Lower lobe of right lung (tissue), 2 donors: ENCODE data around the gene RETSAT. TPM values are rescaled to one million over a fixed set of nuclear protein-coding genes. Genes with fewer than 3 reads are reported as not detected.
"Not testable (repeated sequence)": the region's sequence is repeated elsewhere in the genome, so short reads cannot be mapped to it uniquely, and the experiment has no call there.

Experiments
- ATAC-seq, 2 donors: fragments of 200-7000 bp; cut with Tn5 transposase; one replicate each; pipeline ENCODE4 v1.9.1; 2020 to 2022; ENCODE audit warnings: mild to moderate bottlenecking in 2 of 2, moderate library complexity in 2 of 2
- DNase-seq: peaks from one replicate; pipeline ENCODE4 v3.0.0-alpha.2; 2020
- H3K27ac ChIP-seq: fragments of 200-600 bp; one replicate; pipeline ENCODE4 v1.8.0; 2022
- H3K27me3 ChIP-seq: fragments of 200-600 bp; one replicate; pipeline ENCODE4 v1.8.0; 2022; ENCODE audit warnings: low read depth
- H3K36me3 ChIP-seq: fragments of 200-600 bp; one replicate; pipeline ENCODE4 v1.8.0; 2022; ENCODE audit warnings: mild to moderate bottlenecking
- H3K4me1 ChIP-seq: fragments of 200-600 bp; one replicate; pipeline ENCODE4 v1.8.0; 2022
- H3K4me3 ChIP-seq: fragments of 200-600 bp; one replicate; pipeline ENCODE4 v1.8.0; 2022; ENCODE audit warnings: mild to moderate bottlenecking
- H3K9me3 ChIP-seq: fragments of 200-600 bp; one replicate; pipeline ENCODE4 v1.8.0; 2022
- intact Hi-C: fragments of 100-400 bp; cut with DNase I; formaldehyde crosslinking; loops from one replicate; pipeline ENCODE4 v1.11.0; 2022
- total RNA-seq: library from RNA; stranded (reverse); fragmentation: NEBNext Ultra II Directional; extraction: Animal tissue kit (Norgen Biotek cat#: 25700); gene quantifications from one replicate; pipeline ENCODE4 v1.2.1, GENCODE V29; 2021
- TF ChIP-seq, protein P1 (sequence below): fragments of 200-600 bp; IDR thresholded peaks from one replicate; pipeline ENCODE4 v1.8.0; 2022; ENCODE audit warnings: antibody characterized with exemption, mild to moderate bottlenecking
- donor health status: DM: no; HTN: yes; CAD: no; lungs with severe emphysema.

RETSAT gene
- total RNA-seq, 1 donor from 2014 or later, result 55.5 TPM

DNA sequence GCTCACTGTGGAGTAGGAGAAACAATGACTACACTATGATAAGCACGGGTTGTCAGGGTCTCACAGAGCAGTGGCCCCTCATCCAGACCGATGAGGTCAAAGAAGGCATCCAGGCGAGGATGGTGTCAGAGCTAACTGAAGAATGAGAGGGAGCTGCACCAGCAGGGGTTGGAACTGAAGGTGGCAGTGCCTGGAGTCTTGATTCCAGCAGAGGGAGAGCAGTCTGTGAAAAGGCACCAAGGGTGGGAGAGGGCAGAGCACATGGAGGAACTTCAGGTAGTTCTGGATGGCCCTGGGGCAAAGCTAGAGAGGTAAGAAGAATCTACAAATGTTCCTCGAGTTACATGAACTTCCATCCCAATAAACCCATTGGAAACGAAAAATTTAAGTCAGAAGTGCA lies 12.9 kb upstream of the RETSAT start:
- Histone ChIP-seq H3K4me1 (no peaks in the 10 kb centered on the region), H3K36me3 (peaks cover 49% of the 10 kb centered on the region), H3K27me3 (no peaks in the 10 kb centered on the region), H3K27ac (no peak overlapping the region), H3K9me3 (no peaks in the 10 kb centered on the region), H3K4me3 (no peak overlapping the region)
- intact Hi-C loops, result no loop called here
- DNase-seq (no peak), ATAC-seq (no peak)
- TF ChIP-seq, protein P1, sequence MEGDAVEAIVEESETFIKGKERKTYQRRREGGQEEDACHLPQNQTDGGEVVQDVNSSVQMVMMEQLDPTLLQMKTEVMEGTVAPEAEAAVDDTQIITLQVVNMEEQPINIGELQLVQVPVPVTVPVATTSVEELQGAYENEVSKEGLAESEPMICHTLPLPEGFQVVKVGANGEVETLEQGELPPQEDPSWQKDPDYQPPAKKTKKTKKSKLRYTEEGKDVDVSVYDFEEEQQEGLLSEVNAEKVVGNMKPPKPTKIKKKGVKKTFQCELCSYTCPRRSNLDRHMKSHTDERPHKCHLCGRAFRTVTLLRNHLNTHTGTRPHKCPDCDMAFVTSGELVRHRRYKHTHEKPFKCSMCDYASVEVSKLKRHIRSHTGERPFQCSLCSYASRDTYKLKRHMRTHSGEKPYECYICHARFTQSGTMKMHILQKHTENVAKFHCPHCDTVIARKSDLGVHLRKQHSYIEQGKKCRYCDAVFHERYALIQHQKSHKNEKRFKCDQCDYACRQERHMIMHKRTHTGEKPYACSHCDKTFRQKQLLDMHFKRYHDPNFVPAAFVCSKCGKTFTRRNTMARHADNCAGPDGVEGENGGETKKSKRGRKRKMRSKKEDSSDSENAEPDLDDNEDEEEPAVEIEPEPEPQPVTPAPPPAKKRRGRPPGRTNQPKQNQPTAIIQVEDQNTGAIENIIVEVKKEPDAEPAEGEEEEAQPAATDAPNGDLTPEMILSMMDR, result no peak

DNA sequence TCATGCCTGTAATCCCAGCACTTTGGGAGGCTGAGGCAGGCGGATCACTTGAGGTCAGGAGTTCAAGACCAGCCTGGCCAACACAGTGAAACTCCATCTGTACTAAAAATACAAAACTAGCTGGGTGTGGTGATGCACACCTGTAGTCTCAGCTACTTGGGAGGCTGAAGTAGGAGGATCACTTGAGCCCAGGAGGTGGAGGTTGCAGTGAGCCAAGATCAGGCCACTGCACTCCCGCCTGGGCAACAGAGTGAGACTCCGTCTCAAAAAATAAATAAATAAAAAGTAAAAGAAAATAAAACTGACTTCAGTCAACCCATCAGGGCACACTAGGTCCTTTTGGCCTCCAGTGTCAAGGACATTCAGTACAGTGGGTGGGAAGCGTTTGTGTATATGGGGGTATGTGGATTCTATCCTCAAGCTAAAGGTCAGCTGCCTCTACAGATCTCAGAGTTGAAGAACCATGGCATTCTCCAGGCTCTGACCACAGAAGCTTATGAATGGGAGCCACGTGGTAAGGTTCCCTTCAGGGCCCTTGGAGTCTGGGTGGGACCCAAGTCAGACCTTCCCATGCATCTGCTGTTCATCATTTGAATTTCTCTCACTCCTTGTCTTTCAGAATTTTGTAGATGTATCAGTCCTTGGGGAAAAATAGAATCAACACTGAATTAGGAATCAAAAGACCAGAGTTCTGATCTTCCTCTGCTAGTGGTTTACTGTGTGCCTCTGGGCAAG lies 8.5 kb upstream of the RETSAT start:
- H3K4me1 ChIP-seq, intact Hi-C loops, ATAC-seq, DNase-seq, H3K27me3 ChIP-seq, H3K27ac ChIP-seq, H3K9me3 ChIP-seq, H3K4me3 ChIP-seq: not testable (repeated sequence)
- H3K36me3 ChIP-seq, result peaks cover 52% of the 10 kb centered on the region

DNA sequence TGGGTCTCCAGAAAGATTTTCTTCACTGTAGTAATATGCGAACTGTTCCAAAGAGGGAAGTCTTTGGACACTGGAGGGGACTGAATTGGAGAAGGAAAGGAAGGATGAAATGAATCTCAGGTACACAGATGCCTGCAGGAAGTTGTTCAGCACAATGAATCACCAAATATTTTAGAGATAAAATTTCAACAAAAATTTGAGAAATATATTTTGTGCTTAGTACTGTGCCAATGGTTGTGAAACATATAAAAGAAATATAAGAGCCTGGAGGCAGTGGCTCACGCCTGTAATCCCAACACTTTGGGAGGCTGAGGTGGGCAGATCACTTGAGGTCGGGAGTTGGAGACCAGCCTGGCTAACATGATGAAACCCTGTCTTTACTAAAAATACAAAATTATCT lies 3.4 kb upstream of the RETSAT start:
- Histone ChIP-seq H3K27me3 (no peaks in the 10 kb centered on the region), H3K36me3 (peaks cover 48% of the 10 kb centered on the region), H3K4me3 (no peak overlapping the region), H3K9me3 (no peaks in the 10 kb centered on the region), H3K4me1 (peaks cover 21% of the 10 kb centered on the region), H3K27ac (no peak overlapping the region)
- ATAC-seq (no peak), DNase-seq (no peak)
- TF ChIP-seq, protein P1, result no peak
- intact Hi-C loops, result no loop called here

DNA sequence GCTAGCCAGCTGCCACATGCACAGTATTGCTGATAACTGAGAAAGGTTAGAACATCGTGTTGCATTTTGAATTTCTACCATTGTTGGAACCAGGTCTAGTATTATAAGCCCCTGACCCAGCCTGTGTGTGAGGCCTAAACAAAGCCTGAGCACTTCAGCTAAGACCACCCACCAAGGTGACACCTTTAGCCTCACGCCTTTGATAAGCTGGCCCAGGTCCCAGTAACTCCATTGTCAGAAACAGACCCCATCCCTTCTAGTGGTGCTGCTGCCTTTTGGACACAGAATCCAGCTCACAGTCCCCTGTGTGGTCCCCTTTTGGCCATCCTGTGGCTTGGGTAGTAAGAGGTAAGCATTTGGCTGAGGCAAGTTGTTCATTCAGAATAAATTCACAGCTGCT lies 1.9 kb upstream of the RETSAT start:
- Histone ChIP-seq H3K27me3 (no peaks in the 10 kb centered on the region), H3K4me1 (peaks cover 25% of the 10 kb centered on the region), H3K9me3 (no peaks in the 10 kb centered on the region), H3K27ac (no peak overlapping the region), H3K4me3 (no peak overlapping the region), H3K36me3 (peaks cover 39% of the 10 kb centered on the region)
- intact Hi-C loops, result no loop called here
- TF ChIP-seq, protein P1, result no peak
- no peak for ATAC-seq
- no peak for DNase-seq

DNA sequence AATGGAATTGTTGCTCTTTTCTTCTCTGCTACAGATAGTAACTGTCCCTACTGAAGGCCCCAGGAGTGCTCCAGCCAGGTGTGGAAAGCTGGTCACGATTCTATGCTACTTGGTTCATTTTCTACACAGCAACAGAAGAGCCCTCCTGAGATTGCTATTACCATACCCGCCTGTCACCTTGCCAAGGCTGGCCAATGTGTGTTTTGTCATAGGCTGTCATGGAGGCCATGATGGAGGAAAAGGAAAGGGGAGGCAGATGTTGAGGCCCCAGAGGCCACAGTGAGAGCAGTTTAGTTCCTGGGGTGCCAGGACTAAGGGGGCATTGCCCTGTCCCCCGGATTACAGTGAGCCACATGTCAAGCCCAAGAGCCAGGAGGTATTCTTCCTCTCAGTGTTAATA lies 1.2 kb upstream of the RETSAT start:
- intact Hi-C loops, result no loop called here
- Histone ChIP-seq H3K27ac (peak overlapping the region; percentile 90), H3K36me3 (peaks cover 44% of the 10 kb centered on the region), H3K9me3 (no peaks in the 10 kb centered on the region), H3K4me1 (peaks cover 25% of the 10 kb centered on the region), H3K4me3 (peak overlapping the region; percentile 88), H3K27me3 (no peaks in the 10 kb centered on the region)
- DNase-seq, result no peak
- TF ChIP-seq, protein P1, result no peak
- ATAC-seq, result no peak

DNA sequence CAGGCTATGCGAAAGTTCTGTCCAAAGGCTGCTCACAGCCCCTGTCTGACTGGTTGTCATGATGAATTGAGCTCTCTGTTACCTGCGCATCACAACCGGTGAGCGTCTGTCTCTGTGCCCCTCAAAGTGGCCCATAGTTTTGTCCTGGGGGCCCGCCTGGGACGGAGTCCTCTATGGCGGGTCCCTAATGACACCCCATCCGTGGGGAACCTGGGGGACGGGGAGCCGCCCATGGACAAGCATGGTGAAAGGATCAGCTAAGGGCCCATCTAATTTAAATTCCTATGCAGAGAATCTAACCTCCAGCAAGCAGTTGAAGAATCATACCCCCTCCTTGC lies 714 bp upstream of the RETSAT start:
- TF ChIP-seq, protein P1, result no peak
- no peaks in the 10 kb centered on the region for H3K27me3 ChIP-seq
- H3K4me1 ChIP-seq, result peaks cover 25% of the 10 kb centered on the region
- peak overlapping the region; percentile 90 for H3K27ac ChIP-seq
- peak; percentile 3 to 4 for ATAC-seq
- H3K36me3 ChIP-seq, result peaks cover 49% of the 10 kb centered on the region
- no peak for DNase-seq
- peak overlapping the region; percentile 88 for H3K4me3 ChIP-seq
- intact Hi-C loops, result no loop called here
- H3K9me3 ChIP-seq, result no peaks in the 10 kb centered on the region
